Measurements from ENCODE around the gene PDIA6. TPM values are rescaled to one million over a fixed set of nuclear protein-coding genes. Genes with fewer than 3 reads are reported as not detected.

Gene PDIA6
- total and polyA plus RNA-seq, 2 donors (not counting 1 experiment from before 2014, with no cell fraction given) = 23.8 to 53.8 TPM

DNA sequence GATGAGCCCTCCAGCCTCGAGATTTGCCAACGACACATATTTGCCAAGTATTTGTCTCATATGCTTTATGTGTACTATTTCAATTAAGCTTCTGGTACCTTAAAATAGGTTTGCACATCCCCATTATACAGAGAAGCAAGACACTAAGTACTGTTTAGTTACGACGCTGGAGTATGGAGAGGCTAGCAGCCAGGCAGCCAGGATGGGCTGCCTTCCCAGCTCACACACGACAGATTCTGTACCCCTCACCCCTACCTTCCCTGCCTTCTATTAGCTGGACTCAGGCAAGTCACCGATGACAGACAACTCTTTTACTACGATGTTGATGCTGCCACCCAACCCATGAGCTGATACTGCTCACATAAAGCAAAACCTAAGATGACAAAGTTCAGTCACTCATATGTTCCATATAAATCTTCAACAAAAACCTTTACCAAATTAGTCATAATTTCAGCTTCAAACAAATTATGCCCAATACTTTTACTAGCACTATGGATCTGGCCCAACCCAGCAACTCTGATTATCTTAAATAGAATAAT is 17.0 kb downstream of the PDIA6 start:
- peaks cover 12% of the 10 kb centered on the region for H3K4me1 Mint-ChIP-seq
- H3K27ac Mint-ChIP-seq = no peak overlapping the region

DNA sequence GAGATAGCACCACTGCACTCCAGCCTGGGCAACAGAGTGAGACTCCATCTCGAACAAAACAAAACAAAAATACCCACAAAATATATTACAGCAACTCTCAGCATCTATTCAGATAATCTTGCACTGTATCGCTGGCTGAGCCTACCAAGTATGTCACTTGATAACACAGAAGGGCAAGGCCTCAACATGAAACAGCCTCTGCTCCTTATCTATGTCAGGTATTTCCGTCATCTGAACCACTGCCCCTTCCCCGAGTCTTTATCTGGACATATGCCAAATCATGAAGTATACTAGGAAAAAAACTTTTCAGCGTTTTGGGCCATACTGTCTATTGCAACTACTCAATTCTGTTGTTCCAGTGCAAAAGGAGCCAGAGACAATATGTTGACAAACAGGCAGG is 17.7 kb downstream of the PDIA6 start:
- no peak overlapping the region for H3K9ac ChIP-seq (ENCODE audit: low read length)
- H3K36me3 ChIP-seq (replicated peaks in 1 of 2; ENCODE audit: control extremely low read depth in 1 of 2, control insufficient read depth in 1 of 2, extremely low read depth in 1 of 2, insufficient read depth in 2 of 2, low read length in 1 of 2) = peaks cover 4 to 84% of the 10 kb centered on the region in 2 experiments
- H3K27ac Mint-ChIP-seq = no peak overlapping the region
- ChIA-PET CTCF (no interaction called here), POLR2A (no interaction called here)
- DNase-seq (no peak), ATAC-seq (ENCODE audit: low read depth) (no peak)
- H3K9me3 Mint-ChIP-seq (ENCODE audit: insufficient read depth) = no peaks in the 10 kb centered on the region
- no peaks in the 10 kb centered on the region for H3K27me3 Mint-ChIP-seq
- peaks cover 12% of the 10 kb centered on the region for H3K4me1 Mint-ChIP-seq
- no peak for TF ChIP-seq EZH2 (IDR thresholded peaks at IDR 0.05; ENCODE audit: borderline replicate concordance, insufficient read depth, low read depth, low read length, poor library complexity, severe bottlenecking)
- TF ChIP-seq, protein P1, sequence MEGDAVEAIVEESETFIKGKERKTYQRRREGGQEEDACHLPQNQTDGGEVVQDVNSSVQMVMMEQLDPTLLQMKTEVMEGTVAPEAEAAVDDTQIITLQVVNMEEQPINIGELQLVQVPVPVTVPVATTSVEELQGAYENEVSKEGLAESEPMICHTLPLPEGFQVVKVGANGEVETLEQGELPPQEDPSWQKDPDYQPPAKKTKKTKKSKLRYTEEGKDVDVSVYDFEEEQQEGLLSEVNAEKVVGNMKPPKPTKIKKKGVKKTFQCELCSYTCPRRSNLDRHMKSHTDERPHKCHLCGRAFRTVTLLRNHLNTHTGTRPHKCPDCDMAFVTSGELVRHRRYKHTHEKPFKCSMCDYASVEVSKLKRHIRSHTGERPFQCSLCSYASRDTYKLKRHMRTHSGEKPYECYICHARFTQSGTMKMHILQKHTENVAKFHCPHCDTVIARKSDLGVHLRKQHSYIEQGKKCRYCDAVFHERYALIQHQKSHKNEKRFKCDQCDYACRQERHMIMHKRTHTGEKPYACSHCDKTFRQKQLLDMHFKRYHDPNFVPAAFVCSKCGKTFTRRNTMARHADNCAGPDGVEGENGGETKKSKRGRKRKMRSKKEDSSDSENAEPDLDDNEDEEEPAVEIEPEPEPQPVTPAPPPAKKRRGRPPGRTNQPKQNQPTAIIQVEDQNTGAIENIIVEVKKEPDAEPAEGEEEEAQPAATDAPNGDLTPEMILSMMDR (IDR thresholded peaks at IDR 0.05) = no peak
- no peaks in the 10 kb centered on the region for H3K4me1 ChIP-seq (ENCODE audit: control insufficient read depth in 2 of 2, insufficient read depth in 2 of 2, low read length in 2 of 2)
- H3K4me3 Mint-ChIP-seq = no peak overlapping the region
- intact Hi-C loops (cut with micrococcal nuclease) = no loop called here
- no peak overlapping the region for H3K27ac ChIP-seq (ENCODE audit: low read length in 2 of 2)
- no peak overlapping the region for H3K4me2 ChIP-seq (replicated peaks; ENCODE audit: low read depth, low read length, poor library complexity, severe bottlenecking)
- 89% methylated on average over 4 of the region's 5 CpGs for whole genome bisulfite sequencing (ENCODE audit: insufficient coverage)
- H3K4me3 ChIP-seq (ENCODE audit: control extremely low read depth in 1 of 5, extremely low read depth in 1 of 5, insufficient read depth in 1 of 5, low read depth in 2 of 5, low read length in 4 of 5) = no peak overlapping the region
- peaks cover 28% of the 10 kb centered on the region for H4K20me1 ChIP-seq (ENCODE audit: control insufficient read depth, insufficient read depth, low read length, poor library complexity, severe bottlenecking)
- no peaks in the 10 kb centered on the region for H3K27me3 ChIP-seq (replicated peaks in 1 of 4; ENCODE audit: control extremely low read depth in 1 of 4, control insufficient read depth in 3 of 4, insufficient read depth in 4 of 4, low read length in 3 of 4)
- peaks cover 42% of the 10 kb centered on the region for H3K79me2 ChIP-seq (ENCODE audit: control insufficient read depth, insufficient read depth, low read length)
- no peak overlapping the region for H2AFZ ChIP-seq (ENCODE audit: insufficient read depth, low read depth, low read length, poor library complexity, severe bottlenecking)
- no peaks in the 10 kb centered on the region for H3K9me3 ChIP-seq (ENCODE audit: control extremely low read depth in 1 of 3, control insufficient read depth in 2 of 3, insufficient read depth in 1 of 3, low read length in 2 of 3)

More for the DNA sequence above, 17.0 kb downstream of the PDIA6 start:
- TF ChIP-seq, protein P1 (IDR thresholded peaks at IDR 0.05) = no peak
- no peak for TF ChIP-seq EZH2 (IDR thresholded peaks at IDR 0.05; ENCODE audit: borderline replicate concordance, insufficient read depth, low read depth, low read length, poor library complexity, severe bottlenecking)
- Histone ChIP-seq H3K4me3 (ENCODE audit: control extremely low read depth in 1 of 5, extremely low read depth in 1 of 5, insufficient read depth in 1 of 5, low read depth in 2 of 5, low read length in 4 of 5) (no peak overlapping the region), H3K36me3 (replicated peaks in 1 of 2; ENCODE audit: control extremely low read depth in 1 of 2, control insufficient read depth in 1 of 2, extremely low read depth in 1 of 2, insufficient read depth in 2 of 2, low read length in 1 of 2) (peaks cover 4 to 82% of the 10 kb centered on the region in 2 experiments), H3K4me2 (replicated peaks; ENCODE audit: low read depth, low read length, poor library complexity, severe bottlenecking) (no peak overlapping the region), H3K79me2 (ENCODE audit: control insufficient read depth, insufficient read depth, low read length) (peaks cover 49% of the 10 kb centered on the region), H3K27me3 (replicated peaks in 1 of 4; ENCODE audit: control extremely low read depth in 1 of 4, control insufficient read depth in 3 of 4, insufficient read depth in 4 of 4, low read length in 3 of 4) (no peaks in the 10 kb centered on the region), H2AFZ (ENCODE audit: insufficient read depth, low read depth, low read length, poor library complexity, severe bottlenecking) (no peak overlapping the region), H4K20me1 (ENCODE audit: control insufficient read depth, insufficient read depth, low read length, poor library complexity, severe bottlenecking) (peaks cover 30% of the 10 kb centered on the region), H3K9me3 (ENCODE audit: control extremely low read depth in 1 of 3, control insufficient read depth in 2 of 3, insufficient read depth in 1 of 3, low read length in 2 of 3) (no peaks in the 10 kb centered on the region), H3K4me1 (ENCODE audit: control insufficient read depth in 2 of 2, insufficient read depth in 2 of 2, low read length in 2 of 2) (no peaks in the 10 kb centered on the region), H3K9ac (ENCODE audit: low read length) (no peak overlapping the region), H3K27ac (ENCODE audit: low read length in 2 of 2) (no peak overlapping the region)
- intact Hi-C loops (cut with micrococcal nuclease) = no loop called here
- H3K9me3 Mint-ChIP-seq (ENCODE audit: insufficient read depth) = no peaks in the 10 kb centered on the region
- WGBS (ENCODE audit: insufficient coverage) = 60% methylated on average over 5 of the region's 7 CpGs
- H3K27me3 Mint-ChIP-seq = no peaks in the 10 kb centered on the region
- ATAC-seq (ENCODE audit: low read depth) = no peak
- H3K4me3 Mint-ChIP-seq = no peak overlapping the region
- ChIA-PET CTCF (no interaction called here), POLR2A (no interaction called here)
- DNase-seq = no peak

Measured in B cell (primary cell).